Stimulated activated naive B cell treated with anti-CD40 and anti-IgM and Interleukin-4, amounts not matched to agents 10 μg/mL and 1 μg/mL and 100 μg/mL, for 72 hours (primary cell): ENCODE results near the gene RAD51B.
A peak's percentile ranks its signal among the peaks of the same experiment; 100 is the strongest.
"Not testable (repeated sequence)": the region's sequence is repeated elsewhere in the genome, so short reads cannot be mapped to it uniquely, and the experiment has no call there.

ENCODE experiments used
- ATAC-seq, 2 donors: fragments of 150-1000 bp; cut with Tn5 transposase; replicated peaks; 2 replicates each; pipeline ENCODE4 v1.10.0; 2021; ENCODE audit warnings: moderate library complexity in 1 of 2
- DNase-seq: peaks from one replicate; pipeline ENCODE4 v3.0.0; 2021
- H3K27ac Mint-ChIP-seq: one replicate; pipeline ENCODE4 v1.8.0; 2022; ENCODE audit warnings: mild to moderate bottlenecking, mixed read lengths
- H3K27me3 Mint-ChIP-seq, 2 donors: one replicate each; pipeline ENCODE4 v1.8.0; 2022; ENCODE audit warnings: mixed read lengths in 2 of 2
- H3K36me3 Mint-ChIP-seq, 2 donors: one replicate each; pipeline ENCODE4 v1.8.0; 2022; ENCODE audit warnings: mixed read lengths in 2 of 2, mild to moderate bottlenecking in 1 of 2
- H3K4me1 Mint-ChIP-seq, 2 donors: one replicate each; pipeline ENCODE4 v1.8.0; 2022; ENCODE audit warnings: mixed read lengths in 2 of 2, mild to moderate bottlenecking in 1 of 2
- H3K4me3 Mint-ChIP-seq, 2 donors: one replicate each; pipeline ENCODE4 v1.8.0; 2022; ENCODE audit warnings: mild to moderate bottlenecking in 2 of 2, mixed read lengths in 2 of 2, moderate library complexity in 1 of 2
- H3K9me3 Mint-ChIP-seq, 2 donors: one replicate each; pipeline ENCODE4 v1.8.0; 2022; ENCODE audit warnings: mixed read lengths in 2 of 2, mild to moderate bottlenecking in 1 of 2

Gene RAD51B

GRCh38 chr14:68759017-68759560 lies 939.5 kb downstream of the RAD51B start:
- H3K4me3 Mint-ChIP-seq: no peak overlapping the region
- H3K27ac Mint-ChIP-seq: no peak overlapping the region
- H3K36me3 Mint-ChIP-seq: no peaks in the 10 kb centered on the region
- DNase-seq: no peak
- no peaks in the 10 kb centered on the region for H3K27me3 Mint-ChIP-seq
- no peak for ATAC-seq
- H3K9me3 Mint-ChIP-seq: no peaks in the 10 kb centered on the region
- H3K4me1 Mint-ChIP-seq: peaks cover 32 to 58% of the 10 kb centered on the region in 2 donors

DNA sequence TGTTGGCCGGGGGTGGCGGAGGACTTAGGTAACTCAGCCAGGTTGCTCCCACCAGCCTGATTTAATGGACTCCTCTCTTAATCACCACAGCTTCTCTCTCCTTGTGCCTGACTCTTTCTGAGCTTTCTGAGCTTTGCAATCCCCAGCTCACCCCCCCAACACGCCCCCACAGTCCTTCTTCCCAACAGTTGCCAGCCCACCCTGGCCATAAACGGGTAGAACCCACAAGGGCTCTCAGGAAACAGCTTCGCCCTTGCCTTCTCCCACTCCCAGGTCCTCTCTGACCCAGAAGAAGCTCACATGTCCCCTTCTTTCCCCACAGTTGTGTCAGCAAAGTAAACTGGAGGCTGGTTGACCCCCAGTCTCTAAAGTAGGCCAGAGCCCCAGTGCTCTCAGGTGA lies 940.4 kb downstream of the RAD51B start:
- Mint-ChIP-seq H3K4me1 (peaks cover 32 to 58% of the 10 kb centered on the region in 2 donors), H3K4me3 (no peak overlapping the region), H3K27ac (no peak overlapping the region), H3K9me3 (no peaks in the 10 kb centered on the region), H3K27me3 (no peaks in the 10 kb centered on the region), H3K36me3 (no peaks in the 10 kb centered on the region)
- DNase-seq (no peak), ATAC-seq (no peak)

DNA sequence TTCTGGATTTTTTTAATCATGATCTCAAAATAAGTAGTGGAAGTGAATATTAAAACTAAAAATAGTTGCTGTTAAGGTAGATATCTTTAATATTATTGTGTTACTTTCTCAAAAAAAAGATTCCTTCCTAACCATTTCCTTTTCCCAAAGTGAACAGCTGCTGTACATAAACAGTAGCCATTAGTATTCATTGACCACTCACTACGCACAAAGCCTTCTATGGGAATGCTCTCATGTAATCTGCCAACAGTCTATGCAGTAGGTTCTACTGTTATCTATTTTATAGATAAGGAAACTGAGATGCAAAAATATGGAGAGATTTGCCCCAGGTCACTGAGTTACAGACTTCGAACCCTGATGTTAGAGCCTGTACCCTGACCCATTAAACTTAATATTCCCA lies 941.2 kb downstream of the RAD51B start:
- no peak for DNase-seq
- no peaks in the 10 kb centered on the region for H3K9me3 Mint-ChIP-seq
- no peak overlapping the region for H3K4me3 Mint-ChIP-seq
- H3K27me3 Mint-ChIP-seq: no peaks in the 10 kb centered on the region
- no peak for ATAC-seq
- H3K36me3 Mint-ChIP-seq: no peaks in the 10 kb centered on the region
- no peak overlapping the region for H3K27ac Mint-ChIP-seq
- peaks cover 31 to 52% of the 10 kb centered on the region in 2 donors for H3K4me1 Mint-ChIP-seq

- Mint-ChIP-seq H3K9me3 (no peaks in the 10 kb centered on the region), H3K36me3 (no peaks in the 10 kb centered on the region), H3K4me1 (peaks cover 25 to 45% of the 10 kb centered on the region in 2 donors), H3K27me3 (no peaks in the 10 kb centered on the region), H3K27ac (no peak overlapping the region), H3K4me3 (no peak overlapping the region)
- no peak for ATAC-seq
- DNase-seq: no peak
Observed at GRCh38 chr14:68761391-68761790, 941.8 kb downstream of the RAD51B start.

- no peak overlapping the region for H3K4me3 Mint-ChIP-seq
- H3K27me3 Mint-ChIP-seq: no peaks in the 10 kb centered on the region
- ATAC-seq (no peak), DNase-seq (no peak)
- H3K36me3 Mint-ChIP-seq: no peaks in the 10 kb centered on the region
- H3K4me1 Mint-ChIP-seq: peaks cover 14 to 39% of the 10 kb centered on the region in 2 donors
- H3K27ac Mint-ChIP-seq: no peak overlapping the region
- no peaks in the 10 kb centered on the region for H3K9me3 Mint-ChIP-seq
Observed at GRCh38 chr14:68762953-68763764, 943.6 kb downstream of the RAD51B start.

DNA sequence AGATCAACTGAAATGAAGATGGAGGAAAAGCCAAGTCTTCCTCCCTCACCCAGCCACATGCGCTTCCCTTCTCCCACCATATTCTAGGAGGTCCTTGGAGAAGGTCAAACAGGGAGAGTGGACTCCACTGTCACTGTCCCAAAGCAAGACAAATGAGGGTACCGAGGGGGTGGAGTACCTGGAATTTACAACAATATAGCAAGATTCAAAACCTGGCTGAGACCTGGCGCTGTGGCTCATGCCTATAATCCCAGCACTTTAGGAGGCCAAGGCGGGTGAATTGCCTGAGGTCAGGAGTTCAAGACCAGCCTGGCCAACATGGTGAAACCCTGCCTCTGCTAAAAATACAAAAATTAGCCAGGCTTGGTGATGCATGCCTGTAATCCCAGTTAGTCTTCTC lies 944.3 kb downstream of the RAD51B start:
- H3K4me1 Mint-ChIP-seq: peaks cover 14 to 39% of the 10 kb centered on the region in 2 donors
- not testable (repeated sequence) for H3K36me3 Mint-ChIP-seq, DNase-seq, H3K4me3 Mint-ChIP-seq, H3K9me3 Mint-ChIP-seq, H3K27ac Mint-ChIP-seq, ATAC-seq, H3K27me3 Mint-ChIP-seq

DNA sequence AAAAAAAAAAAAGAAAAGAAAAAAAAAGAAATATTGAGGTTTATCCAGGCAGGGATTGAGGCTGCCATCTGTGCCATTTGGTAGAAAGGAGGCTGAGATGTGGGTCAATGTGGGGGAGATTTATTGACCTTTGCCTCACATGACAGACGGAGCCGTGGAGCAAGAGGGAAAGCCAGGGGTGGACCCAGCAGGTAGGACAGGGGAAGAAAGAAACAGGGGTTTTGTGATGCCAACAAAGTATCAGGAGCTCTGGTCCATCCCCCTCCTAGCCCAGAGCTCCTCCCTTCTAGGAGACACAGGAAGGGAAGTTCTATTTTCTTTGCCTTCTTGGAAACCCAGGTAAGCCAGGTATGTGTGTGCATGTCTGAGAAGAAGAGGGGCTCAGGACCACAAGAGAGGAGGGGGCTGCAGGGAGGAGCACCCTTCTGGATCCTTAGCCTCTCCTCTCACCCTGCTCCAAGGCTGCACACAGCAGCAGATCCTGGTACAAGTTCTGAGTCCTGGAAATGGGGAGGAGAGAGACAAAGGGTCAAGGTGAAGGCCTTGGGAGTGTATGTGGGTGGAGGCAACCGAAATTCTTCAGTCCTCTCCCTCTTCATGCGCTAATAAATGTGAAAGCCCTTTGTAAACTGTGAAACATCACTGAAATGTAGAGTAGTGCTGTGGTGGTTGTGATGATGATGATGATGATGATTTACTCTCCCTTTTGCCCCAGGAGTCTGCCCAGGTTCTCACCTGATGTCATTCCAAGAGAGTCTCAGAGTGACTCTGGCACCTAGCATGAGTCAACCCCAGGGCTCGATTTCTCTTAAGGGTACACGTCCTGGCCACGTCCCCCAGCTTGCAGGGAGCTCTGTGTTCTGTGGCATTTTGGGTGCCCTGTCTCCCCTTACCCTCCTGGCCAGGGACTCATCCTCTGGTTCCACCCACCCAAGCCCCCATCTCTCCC lies 947.0 kb downstream of the RAD51B start:
- no peak overlapping the region for H3K27ac Mint-ChIP-seq
- peak in 1 of 2 donors; percentile 18 for ATAC-seq
- H3K4me1 Mint-ChIP-seq: peaks cover 18 to 39% of the 10 kb centered on the region in 2 donors

GRCh38 chr14:68767248-68767645 lies 947.7 kb downstream of the RAD51B start:
- no peak overlapping the region for H3K27ac Mint-ChIP-seq
- ATAC-seq: no peak

More for the DNA sequence above, 947.0 kb downstream of the RAD51B start:
- Mint-ChIP-seq H3K4me3 (no peak overlapping the region), H3K27me3 (no peaks in the 10 kb centered on the region), H3K9me3 (no peaks in the 10 kb centered on the region), H3K36me3 (no peaks in the 10 kb centered on the region)
- DNase-seq: no peak

GRCh38 chr14:68768316-68768715 lies 948.7 kb downstream of the RAD51B start:
- Mint-ChIP-seq H3K27me3 (no peaks in the 10 kb centered on the region), H3K36me3 (no peaks in the 10 kb centered on the region), H3K27ac (no peak overlapping the region), H3K4me1 (peaks cover 21 to 43% of the 10 kb centered on the region in 2 donors), H3K4me3 (no peak overlapping the region), H3K9me3 (peaks cover 0 to 2% of the 10 kb centered on the region in 2 donors)
- ATAC-seq (peak; percentile 79 to 85), DNase-seq (no peak)

More at GRCh38 chr14:68767248-68767645, 947.7 kb downstream of the RAD51B start:
- no peaks in the 10 kb centered on the region for H3K27me3 Mint-ChIP-seq
- H3K4me3 Mint-ChIP-seq: no peak overlapping the region
- DNase-seq: no peak
- H3K4me1 Mint-ChIP-seq: peaks cover 21 to 37% of the 10 kb centered on the region in 2 donors
- H3K9me3 Mint-ChIP-seq: no peaks in the 10 kb centered on the region
- no peaks in the 10 kb centered on the region for H3K36me3 Mint-ChIP-seq

GRCh38 chr14:68770051-68770450 lies 950.5 kb downstream of the RAD51B start:
- H3K9me3 Mint-ChIP-seq: peaks cover 0 to 8% of the 10 kb centered on the region in 2 donors
- ATAC-seq (no peak), DNase-seq (no peak)
- no peak overlapping the region for H3K4me3 Mint-ChIP-seq
- peaks cover 26 to 47% of the 10 kb centered on the region in 2 donors for H3K4me1 Mint-ChIP-seq
- H3K36me3 Mint-ChIP-seq: no peaks in the 10 kb centered on the region
- no peaks in the 10 kb centered on the region for H3K27me3 Mint-ChIP-seq
- no peak overlapping the region for H3K27ac Mint-ChIP-seq

GRCh38 chr14:68770553-68771286 lies 951.1 kb downstream of the RAD51B start:
- no peak for DNase-seq
- H3K36me3 Mint-ChIP-seq: peaks cover 0 to 4% of the 10 kb centered on the region in 2 donors
- H3K9me3 Mint-ChIP-seq: peaks cover 4 to 10% of the 10 kb centered on the region in 2 donors
- peak in 1 of 2 donors; percentile 32 for ATAC-seq
- peaks cover 26 to 47% of the 10 kb centered on the region in 2 donors for H3K4me1 Mint-ChIP-seq
- no peak overlapping the region for H3K27ac Mint-ChIP-seq
- H3K4me3 Mint-ChIP-seq: no peak overlapping the region
- H3K27me3 Mint-ChIP-seq: no peaks in the 10 kb centered on the region

DNA sequence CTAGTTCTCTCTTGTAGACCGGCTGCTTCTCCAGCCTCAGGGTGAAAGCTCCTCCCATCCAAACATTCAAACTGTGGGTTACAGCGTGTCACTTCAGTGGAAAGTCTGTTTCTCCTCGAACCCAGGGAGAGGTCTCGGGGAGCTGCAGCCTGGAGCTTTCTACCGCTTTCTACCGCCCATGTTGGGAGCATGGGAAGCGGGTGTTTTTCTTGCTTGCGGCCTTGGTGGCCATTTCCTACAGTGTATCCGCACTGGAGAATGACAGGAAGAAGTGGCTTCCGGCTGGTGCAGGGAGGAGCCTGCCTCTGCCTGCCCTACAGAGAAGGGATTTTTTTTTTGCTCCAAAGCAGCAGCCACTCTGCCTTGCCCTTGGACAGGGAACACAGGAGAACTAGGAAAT lies 952.1 kb downstream of the RAD51B start:
- H3K9me3 Mint-ChIP-seq: peaks cover 6 to 11% of the 10 kb centered on the region in 2 donors
- ATAC-seq (no peak), DNase-seq (no peak)
- no peaks in the 10 kb centered on the region for H3K27me3 Mint-ChIP-seq
- H3K4me3 Mint-ChIP-seq: peak overlapping the region in 1 of 2 donors; percentile 64
- peaks cover 26 to 47% of the 10 kb centered on the region in 2 donors for H3K4me1 Mint-ChIP-seq
- H3K27ac Mint-ChIP-seq: peak overlapping the region; percentile 60
- H3K36me3 Mint-ChIP-seq: peaks cover 0 to 5% of the 10 kb centered on the region in 2 donors

DNA sequence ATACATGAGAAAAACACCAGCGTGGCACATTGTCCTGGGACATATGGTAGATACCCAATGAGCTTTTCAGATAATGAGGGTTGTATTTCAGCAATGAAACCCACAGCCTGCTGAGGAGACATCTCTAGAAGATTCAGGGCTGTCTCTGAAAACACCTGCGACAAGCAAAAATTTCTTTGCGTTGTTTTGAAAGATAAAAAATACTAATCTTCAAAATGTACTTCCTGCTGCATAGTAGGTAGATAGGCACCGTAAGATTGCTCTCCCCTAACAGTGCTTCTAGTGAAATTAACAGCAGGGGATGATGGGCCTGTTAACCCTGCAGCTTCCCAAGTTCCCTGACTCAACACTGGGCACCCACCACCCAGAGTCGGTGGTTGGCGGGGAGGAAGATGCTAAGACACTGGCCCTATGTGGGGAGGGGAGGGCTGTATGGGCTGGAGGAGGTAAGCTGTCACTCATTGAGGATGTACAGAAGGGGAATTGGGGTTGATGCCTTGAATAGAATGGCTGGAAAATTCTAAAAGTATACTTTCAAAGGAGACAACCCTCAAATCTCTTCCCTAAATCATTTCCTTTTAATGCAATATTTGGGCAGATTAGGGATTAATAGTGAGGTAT lies 953.3 kb downstream of the RAD51B start:
- Mint-ChIP-seq H3K9me3 (peaks cover 6 to 11% of the 10 kb centered on the region in 2 donors), H3K4me3 (no peak overlapping the region), H3K27ac (peak overlapping the region; percentile 76), H3K4me1 (peaks cover 22 to 38% of the 10 kb centered on the region in 2 donors), H3K36me3 (peaks cover 0 to 5% of the 10 kb centered on the region in 2 donors), H3K27me3 (no peaks in the 10 kb centered on the region)
- DNase-seq (no peak), ATAC-seq (no peak)
